K562 (cell line): ENCODE results near the gene PRDX6. TPM values are rescaled to one million over a fixed set of nuclear protein-coding genes. Genes with fewer than 3 reads are reported as not detected.

Experiments
- ATAC-seq: fragments of 200-7000 bp; cut with Tn5 transposase; 3 replicates; pipeline ENCODE4 v1.9.1; 2020; ENCODE audit warnings: moderate library complexity
- BruUV-seq: library from RNA; stranded (reverse); fragments of 400-500 nt; replicated peaks from 2 replicates; lab custom pipeline; 2021; lab: Mats Ljungman, UMichigan
- CTCF ChIA-PET: fragments of 300-600 bp; formaldehyde crosslinking; extraction: SDS; loops from one replicate; lab custom pipeline; 2021; ENCODE audit warnings: low intra/inter-chr PET ratio; lab: Yijun Ruan, JAX
- POLR2A ChIA-PET: fragments of 300-600, 350-650 bp; sonication (Branson Sonifier 250); formaldehyde crosslinking; extraction: SDS; loops from one replicate; lab custom pipeline; 2021; ENCODE audit warnings: antibody characterized with exemption, inconsistent platforms; lab: Yijun Ruan, JAX
- DNase-seq, 4 experiments: peaks; one replicate each; pipeline versions ENCODE4 v3.0.0 to v3.0.0-alpha.2; 2011 to 2018; ENCODE audit warnings: low spot score in 3 of 4, mixed read lengths in 3 of 4; ENCODE audit errors: extremely low read depth in 1 of 4
- FAIRE-seq: peaks from 2 replicates; lab custom pipeline; 2011; peaks lifted over from hg19 to GRCh38; lab: Jason Lieb, UNC
- H2AFZ ChIP-seq: 2 replicates; pipeline ENCODE4 v1.6.0; 2011; ENCODE audit warnings: low read depth, low read length, control low read depth, inconsistent platforms
- H3K27ac ChIP-seq: fragments of 200-600 bp; 3 replicates; pipeline ENCODE4 v1.8.0; 2011; ENCODE audit warnings: low read depth, mild to moderate bottlenecking, control low read depth, inconsistent platforms, low read length, moderate library complexity, mixed read lengths; ENCODE audit errors: extremely low read depth
- H3K27me3 ChIP-seq, 2 experiments: fragments of 300-600 bp in 1 of 2; 2 replicates in 1 of 2; 3 replicates in 1 of 2; pipeline versions ENCODE4 v1.6.0 to v1.8.0; 2011; ENCODE audit warnings: inconsistent platforms in 2 of 2, low read length in 2 of 2, mild to moderate bottlenecking in 1 of 2, mixed read lengths in 1 of 2, moderate library complexity in 1 of 2; ENCODE audit not compliant: control insufficient read depth in 2 of 2, insufficient read depth in 2 of 2
- H3K36me3 ChIP-seq: fragments of 300-600 bp; 3 replicates; pipeline ENCODE4 v1.8.0; 2011; ENCODE audit warnings: mild to moderate bottlenecking, low read length, inconsistent platforms; ENCODE audit not compliant: control insufficient read depth, insufficient read depth
- H3K4me1 ChIP-seq, 2 experiments: fragments of 200-600 bp in 1 of 2; replicated peaks in 1 of 2; 2 replicates in 1 of 2; 3 replicates in 1 of 2; pipeline versions ENCODE4 v1.5.1 to v1.8.0; 2011; ENCODE audit warnings: inconsistent platforms in 2 of 2, low read length in 2 of 2, mild to moderate bottlenecking in 1 of 2, mixed read lengths in 1 of 2, moderate library complexity in 1 of 2; ENCODE audit not compliant: control insufficient read depth in 2 of 2, insufficient read depth in 2 of 2
- H3K4me2 ChIP-seq: 2 replicates; pipeline ENCODE4 v1.6.1; 2011; ENCODE audit warnings: low read length, control low read depth, inconsistent platforms, mixed read lengths; ENCODE audit not compliant: insufficient read depth
- H3K4me3 ChIP-seq: fragments of 200-600 bp; sonication (generic), shearing (Covaris generic); 2 replicates; pipeline ENCODE4 v1.5.1; 2016; ENCODE audit warnings: control low read depth, inconsistent platforms
- H3K79me2 ChIP-seq: fragments of 200-600 bp; 3 replicates; pipeline ENCODE4 v1.8.0; 2011; ENCODE audit warnings: low read length, inconsistent platforms; ENCODE audit not compliant: control insufficient read depth, insufficient read depth
- H3K9ac ChIP-seq, 2 experiments: 2 replicates each; pipeline versions ENCODE4 v1.6.0 to v1.6.1; 2011; ENCODE audit warnings: low read depth in 2 of 2, low read length in 2 of 2, control low read depth in 1 of 2, inconsistent platforms in 1 of 2, mild to moderate bottlenecking in 1 of 2, mixed read lengths in 1 of 2; ENCODE audit not compliant: insufficient read depth in 1 of 2
- H3K9me1 ChIP-seq: one replicate; pipeline ENCODE4 v1.6.0; 2011; ENCODE audit warnings: inconsistent platforms, mild to moderate bottlenecking, low read length, moderate library complexity; ENCODE audit not compliant: control insufficient read depth, insufficient read depth
- H3K9me3 ChIP-seq: replicated peaks from 2 replicates; pipeline ENCODE4 v1.5.1; 2011; ENCODE audit warnings: low read depth, low read length, inconsistent platforms; ENCODE audit not compliant: control insufficient read depth, insufficient read depth
- H4K20me1 ChIP-seq: replicated peaks from 2 replicates; pipeline ENCODE4 v1.6.1; 2011; ENCODE audit warnings: low read length, inconsistent platforms, mixed read lengths; ENCODE audit not compliant: control insufficient read depth, insufficient read depth
- EHMT2 ChIP-seq: fragments of 450-650 bp; IDR thresholded peaks from 2 replicates; pipeline ENCODE4 v1.6.1; 2018; ENCODE audit warnings: antibody characterized with exemption
- ESRRA ChIP-seq: fragments of 450-650 bp; IDR thresholded peaks from 2 replicates; pipeline ENCODE4 v1.6.1; 2014; ENCODE audit warnings: low read depth, mild to moderate bottlenecking, moderate library complexity, borderline replicate concordance
- GTF2A2 ChIP-seq: IDR thresholded peaks from 2 replicates; pipeline ENCODE4 v1.6.1; 2016; ENCODE audit warnings: mild to moderate bottlenecking, missing genetic modification characterization, missing compliant biosample characterization
- NR2C1 ChIP-seq, 2 experiments: fragments of 450-650 bp; IDR thresholded peaks; 2 replicates each; pipeline ENCODE4 v1.6.1; 2017; ENCODE audit warnings: mild to moderate bottlenecking in 2 of 2, antibody characterized with exemption in 1 of 2, inconsistent platforms in 1 of 2, missing compliant biosample characterization in 1 of 2, missing genetic modification characterization in 1 of 2
- PTRF ChIP-seq: fragments of 450-650 bp; IDR thresholded peaks from 2 replicates; pipeline ENCODE4 v1.6.1; 2016; ENCODE audit warnings: mild to moderate bottlenecking, missing genetic modification characterization, missing compliant biosample characterization
- PTTG1 ChIP-seq: fragments of 450-650 bp; IDR thresholded peaks from 2 replicates; pipeline ENCODE4 v1.6.1; 2016; ENCODE audit warnings: low read depth, mild to moderate bottlenecking, missing genetic modification characterization, missing compliant biosample characterization
- PYGO2 ChIP-seq: fragments of 450-650 bp; IDR thresholded peaks from 2 replicates; pipeline ENCODE4 v1.6.1; 2016; ENCODE audit warnings: mild to moderate bottlenecking, missing genetic modification characterization, moderate library complexity, missing compliant biosample characterization
- RFX1 ChIP-seq: fragments of 450-650 bp; IDR thresholded peaks from 2 replicates; pipeline ENCODE4 v1.6.1; 2016; ENCODE audit warnings: mild to moderate bottlenecking, moderate library complexity
- ZEB2 ChIP-seq: fragments of 450-650 bp; IDR thresholded peaks from 2 replicates; pipeline ENCODE4 v1.6.1; 2016
- WGBS: fragments of 100-300 bp; shearing (Covaris generic); methylation state at CpG from one replicate; pipeline ENCODE4 v1.1.6; 2016; ENCODE audit warnings: low coverage, mixed read lengths; ENCODE audit not compliant: insufficient coverage; ENCODE audit errors: missing lambda C conversion rate; 5-methylcytosine and 5-hydroxymethylcytosine counted together
- in situ Hi-C: fragments of 300-500 bp; cut with MboI; formaldehyde crosslinking; loops from 4 replicates; pipeline ENCODE4 v1.15.0; 2018; ENCODE audit warnings: inconsistent platforms, mixed read lengths
- intact Hi-C: fragments of 100-400 bp; cut with micrococcal nuclease; formaldehyde crosslinking; loops from 2 replicates; pipeline ENCODE4 v1.14.2; 2022
- polyA plus RNA-seq, 8 experiments: library from polyadenylated mRNA; depleted of rRNA in 4 of 8; stranded (reverse) in 5 of 8; unstranded in 3 of 8; fragments of >200 nt; fragmentation: Nextera tagmentation in 2 of 8; fragmentation: Illumina TruSeq in 1 of 8; extraction: Ambion mirVana in 2 of 8; extraction: Trizol in 1 of 8; gene quantifications; 2 replicates each; pipeline versions ENCODE4 v1.2.1 to v1.2.3, GENCODE V29; 2011 to 2014; ENCODE audit warnings: inconsistent platforms in 1 of 8, missing spikeins in 1 of 8
- total RNA-seq, 7 experiments: library from RNA; depleted of rRNA in 6 of 7; stranded (reverse); fragments of >200 nt in 6 of 7; fragmentation: Illumina TruSeq in 2 of 7; extraction: Trizol in 2 of 7; gene quantifications; 2 replicates each; pipeline versions ENCODE4 v1.2.1 to v1.2.3, GENCODE V29; 2011 to 2021; ENCODE audit warnings: low replicate concordance in 1 of 7
- TF ChIP-seq, protein P1 (sequence below): fragments of 450-650 bp; IDR thresholded peaks from 2 replicates; pipeline ENCODE4 v1.6.1; 2016; ENCODE audit warnings: missing biosample characterization, missing genetic modification characterization
- TF ChIP-seq, protein P2 (sequence below): fragments of 450-650 bp; IDR thresholded peaks from 2 replicates; pipeline ENCODE4 v1.6.1; 2017; ENCODE audit warnings: antibody characterized with exemption, mild to moderate bottlenecking
- TF ChIP-seq, protein P3 (sequence below): sonication (generic); formaldehyde crosslinking; IDR thresholded peaks from 2 replicates; pipeline ENCODE4 v1.8.0; 2023; ENCODE audit warnings: missing genetic modification reagents, mild to moderate bottlenecking, borderline replicate concordance

PRDX6 gene
- total and polyA plus RNA-seq, 9 of the 15 experiments (the other 6 are each of a cell fraction or from before 2014, with no cell fraction given) = 277 to 1,082 (median 610) TPM

DNA sequence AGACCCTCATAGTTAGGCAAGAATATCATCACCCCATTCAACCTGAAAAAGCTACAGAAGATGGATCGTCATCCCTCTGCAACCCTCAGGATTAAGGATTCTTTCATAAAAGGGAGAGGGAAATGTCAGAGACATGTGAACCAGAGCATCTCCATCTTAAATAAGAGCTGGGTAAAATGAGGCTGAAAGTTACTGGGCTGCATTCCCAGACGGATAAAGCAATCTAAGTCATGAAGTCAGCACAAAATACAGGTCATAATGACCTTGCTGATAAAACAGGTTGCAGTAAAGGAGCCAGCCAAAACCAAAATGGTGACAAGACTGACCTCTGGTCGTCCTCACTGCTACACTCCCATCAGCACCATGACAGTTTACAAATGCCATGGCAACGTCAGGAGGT lies 22.6 kb downstream of the PRDX6 start:
- Histone ChIP-seq H2AFZ (peak overlapping the region; percentile 32), H3K9me1 (no peaks in the 10 kb centered on the region), H3K4me3 (no peak overlapping the region), H3K9me3 (no peaks in the 10 kb centered on the region; the same call in 1 of the 2 replicates), H3K27ac (no peak overlapping the region), H3K79me2 (no peaks in the 10 kb centered on the region), H3K36me3 (no peaks in the 10 kb centered on the region), H3K27me3 (no peaks in the 10 kb centered on the region), H3K9ac (no peak overlapping the region), H3K4me1 (peaks cover 0 to 10% of the 10 kb centered on the region in 2 experiments; a peak in 2 of 5 replicates), H3K4me2 (no peak overlapping the region), H4K20me1 (no peaks in the 10 kb centered on the region)
- DNase-seq (no peak), ATAC-seq (no peak), FAIRE-seq (no peak)
- POLR2A ChIA-PET = interaction anchor here (0.8 kb wide), 1 partner anchor 9 kb away, joined by 3 read pairs; no protein-coding TSS in a partner anchor
- intact Hi-C loops = no loop called here
- WGBS = 11% methylated on average over 4 of the region's 4 CpGs
- in situ Hi-C loops = no loop called here
- no TSS peak for BruUV-seq
- CTCF ChIA-PET = no interaction called here
- TF ChIP-seq, protein P1, sequence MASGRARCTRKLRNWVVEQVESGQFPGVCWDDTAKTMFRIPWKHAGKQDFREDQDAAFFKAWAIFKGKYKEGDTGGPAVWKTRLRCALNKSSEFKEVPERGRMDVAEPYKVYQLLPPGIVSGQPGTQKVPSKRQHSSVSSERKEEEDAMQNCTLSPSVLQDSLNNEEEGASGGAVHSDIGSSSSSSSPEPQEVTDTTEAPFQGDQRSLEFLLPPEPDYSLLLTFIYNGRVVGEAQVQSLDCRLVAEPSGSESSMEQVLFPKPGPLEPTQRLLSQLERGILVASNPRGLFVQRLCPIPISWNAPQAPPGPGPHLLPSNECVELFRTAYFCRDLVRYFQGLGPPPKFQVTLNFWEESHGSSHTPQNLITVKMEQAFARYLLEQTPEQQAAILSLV (tag) = peak; percentile 73; the same call in 1 of the 2 replicates
- TF ChIP-seq, protein P2, sequence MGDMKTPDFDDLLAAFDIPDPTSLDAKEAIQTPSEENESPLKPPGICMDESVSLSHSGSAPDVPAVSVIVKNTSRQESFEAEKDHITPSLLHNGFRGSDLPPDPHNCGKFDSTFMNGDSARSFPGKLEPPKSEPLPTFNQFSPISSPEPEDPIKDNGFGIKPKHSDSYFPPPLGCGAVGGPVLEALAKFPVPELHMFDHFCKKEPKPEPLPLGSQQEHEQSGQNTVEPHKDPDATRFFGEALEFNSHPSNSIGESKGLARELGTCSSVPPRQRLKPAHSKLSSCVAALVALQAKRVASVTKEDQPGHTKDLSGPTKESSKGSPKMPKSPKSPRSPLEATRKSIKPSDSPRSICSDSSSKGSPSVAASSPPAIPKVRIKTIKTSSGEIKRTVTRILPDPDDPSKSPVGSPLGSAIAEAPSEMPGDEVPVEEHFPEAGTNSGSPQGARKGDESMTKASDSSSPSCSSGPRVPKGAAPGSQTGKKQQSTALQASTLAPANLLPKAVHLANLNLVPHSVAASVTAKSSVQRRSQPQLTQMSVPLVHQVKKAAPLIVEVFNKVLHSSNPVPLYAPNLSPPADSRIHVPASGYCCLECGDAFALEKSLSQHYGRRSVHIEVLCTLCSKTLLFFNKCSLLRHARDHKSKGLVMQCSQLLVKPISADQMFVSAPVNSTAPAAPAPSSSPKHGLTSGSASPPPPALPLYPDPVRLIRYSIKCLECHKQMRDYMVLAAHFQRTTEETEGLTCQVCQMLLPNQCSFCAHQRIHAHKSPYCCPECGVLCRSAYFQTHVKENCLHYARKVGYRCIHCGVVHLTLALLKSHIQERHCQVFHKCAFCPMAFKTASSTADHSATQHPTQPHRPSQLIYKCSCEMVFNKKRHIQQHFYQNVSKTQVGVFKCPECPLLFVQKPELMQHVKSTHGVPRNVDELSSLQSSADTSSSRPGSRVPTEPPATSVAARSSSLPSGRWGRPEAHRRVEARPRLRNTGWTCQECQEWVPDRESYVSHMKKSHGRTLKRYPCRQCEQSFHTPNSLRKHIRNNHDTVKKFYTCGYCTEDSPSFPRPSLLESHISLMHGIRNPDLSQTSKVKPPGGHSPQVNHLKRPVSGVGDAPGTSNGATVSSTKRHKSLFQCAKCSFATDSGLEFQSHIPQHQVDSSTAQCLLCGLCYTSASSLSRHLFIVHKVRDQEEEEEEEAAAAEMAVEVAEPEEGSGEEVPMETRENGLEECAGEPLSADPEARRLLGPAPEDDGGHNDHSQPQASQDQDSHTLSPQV = peak; percentile 76
- TF ChIP-seq PYGO2 (peak; percentile 68; the same call in 1 of the 2 replicates), GTF2A2 (0 out of 2 replicates have a peak, but pooled peaks have one; percentile 37), NR2C1 (IDR thresholded peaks at IDR 0.05) (no peak), NR2C1 (tag; IDR thresholded peaks at IDR 0.05) (peak; percentile 44; the same call in 1 of the 2 replicates), RFX1 (peak; percentile 78), PTTG1 (peak; percentile 64), ESRRA (peak; percentile 95), ZEB2 (0 out of 2 replicates have a peak, but pooled peaks have one; percentile 15), PTRF (tag) (peak; percentile 81), EHMT2 (peak; percentile 33; the same call in 1 of the 2 replicates)
- TF ChIP-seq, protein P3, sequence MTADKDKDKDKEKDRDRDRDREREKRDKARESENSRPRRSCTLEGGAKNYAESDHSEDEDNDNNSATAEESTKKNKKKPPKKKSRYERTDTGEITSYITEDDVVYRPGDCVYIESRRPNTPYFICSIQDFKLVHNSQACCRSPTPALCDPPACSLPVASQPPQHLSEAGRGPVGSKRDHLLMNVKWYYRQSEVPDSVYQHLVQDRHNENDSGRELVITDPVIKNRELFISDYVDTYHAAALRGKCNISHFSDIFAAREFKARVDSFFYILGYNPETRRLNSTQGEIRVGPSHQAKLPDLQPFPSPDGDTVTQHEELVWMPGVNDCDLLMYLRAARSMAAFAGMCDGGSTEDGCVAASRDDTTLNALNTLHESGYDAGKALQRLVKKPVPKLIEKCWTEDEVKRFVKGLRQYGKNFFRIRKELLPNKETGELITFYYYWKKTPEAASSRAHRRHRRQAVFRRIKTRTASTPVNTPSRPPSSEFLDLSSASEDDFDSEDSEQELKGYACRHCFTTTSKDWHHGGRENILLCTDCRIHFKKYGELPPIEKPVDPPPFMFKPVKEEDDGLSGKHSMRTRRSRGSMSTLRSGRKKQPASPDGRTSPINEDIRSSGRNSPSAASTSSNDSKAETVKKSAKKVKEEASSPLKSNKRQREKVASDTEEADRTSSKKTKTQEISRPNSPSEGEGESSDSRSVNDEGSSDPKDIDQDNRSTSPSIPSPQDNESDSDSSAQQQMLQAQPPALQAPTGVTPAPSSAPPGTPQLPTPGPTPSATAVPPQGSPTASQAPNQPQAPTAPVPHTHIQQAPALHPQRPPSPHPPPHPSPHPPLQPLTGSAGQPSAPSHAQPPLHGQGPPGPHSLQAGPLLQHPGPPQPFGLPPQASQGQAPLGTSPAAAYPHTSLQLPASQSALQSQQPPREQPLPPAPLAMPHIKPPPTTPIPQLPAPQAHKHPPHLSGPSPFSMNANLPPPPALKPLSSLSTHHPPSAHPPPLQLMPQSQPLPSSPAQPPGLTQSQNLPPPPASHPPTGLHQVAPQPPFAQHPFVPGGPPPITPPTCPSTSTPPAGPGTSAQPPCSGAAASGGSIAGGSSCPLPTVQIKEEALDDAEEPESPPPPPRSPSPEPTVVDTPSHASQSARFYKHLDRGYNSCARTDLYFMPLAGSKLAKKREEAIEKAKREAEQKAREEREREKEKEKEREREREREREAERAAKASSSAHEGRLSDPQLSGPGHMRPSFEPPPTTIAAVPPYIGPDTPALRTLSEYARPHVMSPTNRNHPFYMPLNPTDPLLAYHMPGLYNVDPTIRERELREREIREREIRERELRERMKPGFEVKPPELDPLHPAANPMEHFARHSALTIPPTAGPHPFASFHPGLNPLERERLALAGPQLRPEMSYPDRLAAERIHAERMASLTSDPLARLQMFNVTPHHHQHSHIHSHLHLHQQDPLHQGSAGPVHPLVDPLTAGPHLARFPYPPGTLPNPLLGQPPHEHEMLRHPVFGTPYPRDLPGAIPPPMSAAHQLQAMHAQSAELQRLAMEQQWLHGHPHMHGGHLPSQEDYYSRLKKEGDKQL (CRISPR knock-in tag) = no peak
